Measurements from ENCODE around the gene CTIF. TPM values are rescaled to one million over a fixed set of nuclear protein-coding genes. Genes with fewer than 3 reads are reported as not detected.

Gene CTIF
- total RNA-seq, 1 experiment from 2014 or later: 8.3 TPM

DNA sequence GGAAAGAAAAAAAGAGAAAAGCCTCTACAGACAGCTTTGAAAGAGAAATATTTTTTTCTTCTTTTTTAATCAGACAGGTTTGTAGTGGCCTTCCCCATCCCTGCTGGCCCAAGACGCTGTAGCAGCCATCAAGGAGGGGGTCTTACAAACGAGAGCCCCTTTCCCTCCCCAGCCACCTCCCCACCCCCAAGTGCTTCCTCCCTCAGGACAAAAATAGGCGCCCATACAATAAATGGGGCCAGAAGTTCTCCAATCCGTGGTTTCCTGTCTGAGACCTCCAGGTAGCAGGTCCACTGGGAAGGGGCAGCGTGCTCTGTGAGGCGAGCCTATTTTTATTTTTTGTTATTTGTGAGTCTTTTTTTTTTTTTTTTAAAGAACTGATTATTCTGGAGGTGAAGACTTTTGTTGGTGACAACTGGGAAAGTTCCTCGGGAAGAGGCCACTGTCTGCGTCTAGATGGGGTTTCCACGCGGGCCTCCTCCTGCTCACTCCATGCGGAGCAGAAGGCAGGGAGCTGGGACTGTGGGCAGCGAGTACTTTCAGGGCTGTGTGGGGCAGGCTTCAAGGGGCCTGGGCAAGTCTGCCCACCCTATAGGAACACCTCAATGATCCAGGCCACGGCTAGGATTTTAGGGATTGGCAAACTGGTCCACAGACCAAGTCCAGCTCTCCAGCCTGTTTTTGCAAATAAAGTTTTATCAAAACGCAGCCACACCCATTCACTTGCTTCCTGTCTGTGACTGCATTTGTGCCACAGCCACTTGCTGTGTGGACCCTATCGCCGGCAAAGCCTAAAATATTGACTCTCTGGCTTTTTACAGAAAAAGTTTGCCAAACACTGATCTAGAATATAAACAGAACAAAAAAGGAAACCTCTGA lies 139.6 kb downstream of the CTIF start:
- DNase-seq (ENCODE audit: low spot score): no peak

GRCh38 chr18:48679236-48679635 lies 140.4 kb downstream of the CTIF start:
- DNase-seq (ENCODE audit: low spot score): no peak

DNA sequence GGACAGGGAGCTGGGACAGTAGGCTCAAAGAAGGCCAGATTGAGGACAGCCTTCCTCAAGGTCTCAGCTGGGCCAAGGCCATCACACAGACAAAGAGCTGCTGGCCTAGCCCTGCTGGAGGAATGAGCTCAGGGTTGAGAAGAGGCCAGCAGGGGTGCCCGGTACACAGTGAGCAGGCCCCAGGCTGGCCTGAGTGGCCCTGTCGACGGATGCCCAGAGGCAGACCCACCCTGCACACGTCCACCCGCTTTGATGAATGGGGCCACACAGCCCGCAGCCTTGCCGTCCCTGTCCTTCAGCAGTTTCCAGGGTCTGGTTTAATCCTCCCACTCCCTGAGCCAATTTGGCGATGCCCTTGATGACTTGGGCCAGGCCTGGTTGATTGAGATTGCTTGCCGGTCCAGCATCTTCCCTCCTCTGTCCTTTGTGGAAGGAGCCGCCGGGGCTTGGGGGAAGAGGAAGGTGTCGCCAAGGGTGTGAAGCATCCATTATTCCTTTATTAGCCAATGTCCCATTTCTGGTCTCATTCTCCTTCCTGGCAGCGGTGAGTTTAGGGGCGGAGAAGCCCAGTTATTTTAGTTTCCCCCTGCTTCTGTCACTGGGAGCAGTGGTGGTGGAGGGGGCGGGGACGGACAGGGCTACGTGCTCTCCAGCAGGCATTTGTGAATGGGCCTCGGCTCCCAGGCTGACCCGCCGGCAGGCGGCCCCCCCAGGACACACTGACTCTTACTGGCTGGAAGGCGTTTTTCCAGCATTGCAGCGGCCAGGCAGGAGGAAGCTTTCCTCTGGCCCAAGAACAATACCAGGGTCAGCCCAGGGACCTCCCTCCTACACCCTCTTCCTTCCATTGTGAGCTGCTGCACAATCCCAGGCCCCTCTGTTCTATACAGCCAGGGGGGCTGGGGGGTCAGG lies 141.8 kb downstream of the CTIF start:
- no peak for DNase-seq (ENCODE audit: low spot score)

DNA sequence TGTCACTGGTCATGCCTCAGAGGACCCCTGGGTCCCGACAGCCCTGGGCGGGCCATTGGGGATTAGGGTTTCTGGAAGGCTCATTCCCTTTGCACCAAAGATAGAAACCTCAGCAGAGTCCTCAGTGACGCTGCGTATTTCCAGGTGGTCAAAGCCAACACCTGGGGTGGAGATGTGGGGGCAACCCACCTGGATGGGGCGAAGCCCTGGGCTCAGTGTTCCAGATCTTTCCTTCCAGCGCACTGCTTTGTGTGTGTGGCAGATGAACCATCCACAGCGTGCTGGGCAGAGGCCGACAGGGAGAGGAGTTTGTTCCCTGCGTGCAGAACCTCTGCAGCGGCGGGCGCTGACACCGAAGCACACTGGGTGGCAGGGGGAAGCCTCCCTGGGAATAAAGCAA lies 143.9 kb downstream of the CTIF start:
- no peak for DNase-seq (ENCODE audit: low spot score)

DNA sequence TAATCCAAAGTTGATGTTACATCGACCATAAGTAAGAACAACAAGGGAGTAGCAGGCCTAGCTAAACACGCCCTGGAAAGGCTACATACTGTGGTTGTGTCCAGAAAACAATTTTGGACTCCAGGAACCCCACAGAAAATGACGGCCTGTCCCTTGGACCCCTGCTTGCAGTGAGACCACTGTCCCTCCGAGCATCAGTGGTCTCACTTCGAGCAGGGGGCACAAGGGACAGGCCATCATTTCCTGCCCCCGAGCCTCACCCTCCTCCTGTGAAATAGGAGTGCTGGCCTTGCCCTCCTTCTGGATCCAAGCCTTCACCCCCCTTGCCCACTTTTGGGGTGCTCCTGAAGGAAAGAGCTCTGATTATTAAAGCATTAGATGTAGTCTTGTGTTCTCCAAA lies 144.4 kb downstream of the CTIF start:
- no peak for DNase-seq (ENCODE audit: low spot score)

GRCh38 chr18:48683661-48684060 lies 144.8 kb downstream of the CTIF start:
- DNase-seq (ENCODE audit: low spot score): no peak

DNA sequence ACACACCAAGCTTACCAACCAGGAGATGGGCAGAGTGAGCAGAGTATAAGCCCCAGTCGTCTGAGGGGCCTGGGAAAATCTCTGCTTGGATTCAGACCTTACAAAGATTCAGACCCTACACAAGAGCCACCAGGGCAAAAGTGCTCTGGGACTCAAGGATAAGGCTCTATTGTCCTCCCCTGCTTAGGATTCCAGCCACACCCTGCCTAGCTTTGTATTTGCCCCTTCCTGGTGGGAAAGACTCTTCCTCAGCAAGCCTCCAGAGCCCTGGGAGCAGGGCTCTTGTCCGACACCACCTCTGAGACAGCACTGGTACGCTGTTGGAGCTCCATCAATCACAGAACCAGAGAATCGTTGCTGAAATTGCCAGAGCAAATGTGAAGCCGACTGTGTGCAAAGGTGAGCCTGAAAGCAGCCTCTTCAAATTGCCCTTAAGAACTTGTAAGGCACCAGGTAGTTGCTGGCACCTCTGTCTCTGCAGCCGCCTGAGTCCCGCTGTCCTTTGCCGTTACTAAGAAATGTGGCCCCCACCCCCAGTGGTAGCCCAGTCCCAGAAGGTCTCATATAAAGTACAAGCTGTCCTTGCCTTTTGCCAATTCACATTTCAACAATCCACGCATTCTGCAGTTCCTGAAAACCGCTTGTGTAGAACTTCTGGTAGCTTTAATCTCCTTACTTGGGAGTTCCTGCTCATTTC lies 148.7 kb downstream of the CTIF start:
- DNase-seq (ENCODE audit: low spot score): no peak

DNA sequence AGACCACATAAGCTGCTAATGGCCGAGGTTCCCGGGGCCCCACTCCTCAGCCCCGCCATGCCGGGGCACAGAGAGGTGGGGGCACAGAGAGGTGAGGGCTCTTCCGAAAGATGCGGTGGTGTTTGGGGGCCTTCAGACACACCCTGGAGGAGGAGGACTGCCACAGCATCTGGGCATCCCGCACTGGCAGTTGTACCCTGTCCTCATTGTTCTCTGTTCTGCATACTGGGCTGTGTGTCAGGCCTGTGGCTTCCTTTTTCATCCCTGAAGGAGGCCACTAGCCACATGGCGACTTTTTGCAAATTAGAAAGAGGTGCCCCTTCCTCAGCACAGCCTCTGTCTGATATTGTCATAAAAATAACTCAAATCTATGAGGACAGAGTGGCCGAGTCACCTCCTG lies 150.1 kb downstream of the CTIF start:
- DNase-seq (ENCODE audit: low spot score): no peak

DNA sequence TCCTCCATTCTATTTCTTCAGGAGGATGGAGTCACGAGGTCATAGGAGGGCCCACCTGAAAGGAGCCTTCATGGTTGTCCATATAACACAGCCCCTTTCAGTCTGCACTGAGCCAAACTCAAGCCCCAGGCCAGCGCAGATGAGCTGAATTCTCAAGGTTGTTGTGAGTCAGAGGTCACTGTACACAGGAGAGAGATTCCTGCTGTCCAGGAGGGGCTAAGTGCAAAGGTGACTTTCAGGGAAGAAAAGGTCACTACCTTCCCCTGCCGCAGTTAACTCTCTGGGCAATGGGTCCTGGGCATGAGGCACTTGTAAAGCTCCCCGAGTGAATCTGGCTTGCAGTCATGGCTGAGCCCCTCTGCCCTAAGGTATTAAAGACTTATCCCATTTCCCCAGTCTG lies 150.7 kb downstream of the CTIF start:
- DNase-seq (ENCODE audit: low spot score): no peak

- DNase-seq (ENCODE audit: low spot score): no peak
Observed at GRCh38 chr18:48690494-48690893, 151.7 kb downstream of the CTIF start.

DNA sequence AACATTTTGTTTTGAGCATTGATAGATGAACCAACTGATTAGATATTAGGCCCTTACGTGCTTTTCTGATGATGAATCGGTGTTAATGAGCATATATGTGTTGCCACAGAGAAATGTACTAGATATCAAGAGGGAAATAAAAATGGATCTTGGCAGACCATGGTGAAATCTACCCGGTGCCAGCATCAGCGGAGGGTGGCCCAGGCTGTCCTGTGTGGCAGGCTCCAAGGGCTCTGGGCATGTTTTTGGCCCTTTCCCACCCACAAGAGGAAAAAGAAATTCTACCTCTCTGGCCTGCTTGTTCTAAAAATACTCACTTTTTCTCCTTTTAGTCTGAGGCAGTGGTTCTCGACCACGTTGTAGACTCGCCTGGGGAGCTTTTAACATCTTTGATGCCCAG lies 154.2 kb downstream of the CTIF start:
- DNase-seq (ENCODE audit: low spot score): no peak

- DNase-seq (ENCODE audit: low spot score): no peak
Observed at GRCh38 chr18:48693625-48694262, 154.9 kb downstream of the CTIF start.

DNA sequence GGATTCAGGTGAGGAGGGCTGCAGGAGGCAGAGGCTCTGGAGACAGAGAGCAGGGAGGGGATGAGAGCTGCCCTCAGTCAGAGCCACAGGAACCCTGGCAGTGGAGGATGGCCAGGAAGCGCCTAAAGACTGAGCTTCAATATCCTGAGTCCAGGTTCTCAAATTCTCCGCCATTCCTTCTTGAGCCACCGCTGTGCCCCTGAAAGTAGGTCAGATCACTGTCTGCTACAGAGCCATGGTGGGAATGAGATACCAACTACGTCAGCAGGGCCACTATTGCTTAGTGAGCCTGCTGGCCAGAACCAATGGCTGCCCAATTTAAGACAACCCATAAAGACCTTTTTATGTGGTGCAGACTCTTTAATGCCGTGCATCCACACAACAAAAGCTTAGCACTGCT lies 155.5 kb downstream of the CTIF start:
- DNase-seq (ENCODE audit: low spot score): no peak

DNA sequence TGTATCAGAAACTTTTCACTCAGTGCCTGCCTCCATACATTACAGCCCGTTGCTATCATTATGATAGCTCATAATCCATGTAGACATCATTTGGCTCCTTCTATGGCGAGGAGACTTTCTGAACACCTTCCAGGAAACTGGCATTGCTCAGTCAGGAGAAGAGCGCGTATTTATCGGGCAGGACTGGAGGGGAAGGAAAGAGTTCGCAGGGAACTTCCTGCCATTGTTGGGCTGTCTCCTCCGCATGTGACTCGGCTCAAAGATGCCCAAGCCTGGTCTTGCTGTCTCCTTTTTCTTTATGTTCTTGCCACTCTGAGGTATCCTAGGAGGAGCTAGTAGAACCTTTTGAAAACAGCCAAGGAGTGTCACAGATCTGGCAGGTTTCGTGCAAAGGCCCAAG lies 156.8 kb downstream of the CTIF start:
- DNase-seq (ENCODE audit: low spot score): no peak

- DNase-seq (ENCODE audit: low spot score): no peak
Observed at GRCh38 chr18:48696218-48696617, 157.4 kb downstream of the CTIF start.

GRCh38 chr18:48697441-48697840 lies 158.6 kb downstream of the CTIF start:
- DNase-seq (ENCODE audit: low spot score): no peak

DNA sequence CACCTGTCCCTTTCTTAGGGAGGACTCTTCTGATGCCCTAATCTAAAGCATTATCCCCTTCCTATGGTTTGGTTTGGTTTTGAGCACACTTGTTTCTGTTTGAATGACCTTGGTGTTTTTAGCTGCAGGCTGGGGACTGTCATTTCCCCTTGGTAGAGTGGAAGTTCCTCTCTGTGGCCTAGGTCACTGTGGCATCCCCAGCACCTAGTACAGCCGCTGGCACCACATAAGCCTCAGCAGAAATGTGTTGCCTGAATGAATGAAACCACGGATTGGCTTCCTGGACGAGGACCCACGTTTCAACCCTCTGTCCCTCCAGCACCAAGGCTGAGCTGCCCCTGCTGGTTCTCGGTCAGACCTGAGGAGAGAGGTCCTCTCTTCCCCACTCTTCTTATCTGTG lies 159.9 kb downstream of the CTIF start:
- no peak for DNase-seq (ENCODE audit: low spot score)

GRCh38 chr18:48699761-48700160 lies 160.9 kb downstream of the CTIF start:
- no peak for DNase-seq (ENCODE audit: low spot score)

GRCh38 chr18:48700446-48700845 lies 161.6 kb downstream of the CTIF start:
- no peak for DNase-seq (ENCODE audit: low spot score)

- DNase-seq (ENCODE audit: low spot score): no peak
Observed at GRCh38 chr18:48702346-48703027, 163.7 kb downstream of the CTIF start.

DNA sequence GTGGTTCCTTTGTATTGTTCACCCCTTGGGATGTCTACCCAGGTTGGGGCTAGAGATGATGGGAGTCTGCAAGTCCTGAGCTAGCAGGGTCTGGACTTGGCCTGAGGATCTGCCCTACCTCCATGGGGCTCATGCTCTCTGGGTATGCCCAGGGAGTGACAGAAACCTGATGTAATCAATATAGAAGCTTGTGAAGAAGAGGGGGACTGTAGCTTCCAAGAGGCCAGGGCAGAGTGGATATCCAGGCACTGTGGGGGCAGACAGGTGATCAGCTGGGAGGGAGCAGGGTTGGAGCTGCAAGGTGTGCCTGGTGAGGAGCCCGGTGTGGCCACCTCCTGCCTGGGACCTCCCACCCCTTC lies 164.2 kb downstream of the CTIF start:
- no peak for DNase-seq (ENCODE audit: low spot score)

Data from HT-29 (cell line).